ENCODE data around the gene PNPO.

The PNPO gene

DNA sequence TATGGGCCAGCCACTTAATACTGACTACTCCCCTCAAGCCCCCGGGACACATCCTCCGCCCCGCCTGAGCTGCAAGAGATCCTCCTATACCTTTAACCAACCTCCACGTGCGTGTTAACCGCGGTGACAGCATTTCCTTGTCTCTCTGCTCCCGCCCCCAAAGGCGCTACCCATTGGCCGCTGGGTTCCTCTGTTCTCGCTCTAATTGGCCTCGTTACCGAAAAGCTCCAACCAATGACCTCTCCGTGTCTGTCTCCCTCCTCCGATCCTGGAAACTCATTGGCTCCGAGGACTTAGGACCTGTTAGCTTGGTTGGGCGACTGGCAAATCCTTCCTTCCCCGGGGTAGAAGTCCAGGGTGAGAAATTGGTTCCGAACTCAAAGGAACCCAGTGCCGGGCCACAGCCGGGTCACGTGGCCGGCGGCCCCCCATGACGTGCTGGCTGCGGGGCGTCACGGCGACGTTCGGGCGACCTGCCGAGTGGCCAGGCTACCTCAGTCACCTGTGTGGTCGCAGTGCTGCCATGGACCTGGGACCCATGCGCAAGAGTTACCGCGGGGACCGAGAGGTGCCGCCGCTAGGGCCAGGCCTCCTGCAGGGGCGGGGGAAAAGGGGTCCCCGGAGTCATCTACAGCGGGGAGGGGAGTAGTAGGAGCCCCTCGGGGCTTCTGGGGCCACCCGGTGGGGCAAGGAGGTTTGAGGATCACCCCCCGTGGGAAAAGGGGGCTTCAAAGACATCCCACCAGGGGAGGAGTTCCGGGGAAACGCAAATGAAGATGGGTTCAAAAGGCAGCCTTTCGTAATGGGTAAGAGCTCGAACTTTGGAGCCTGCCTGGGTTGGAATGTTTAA lies at the start of gene PNPO:
Gene PNPO (plus strand): TSS at position 326 of the 850 bp plus-strand sequence. CDS start 105 bp downstream, at position 431.
- DNase-seq, result peak; percentile 96 to 99

DNA sequence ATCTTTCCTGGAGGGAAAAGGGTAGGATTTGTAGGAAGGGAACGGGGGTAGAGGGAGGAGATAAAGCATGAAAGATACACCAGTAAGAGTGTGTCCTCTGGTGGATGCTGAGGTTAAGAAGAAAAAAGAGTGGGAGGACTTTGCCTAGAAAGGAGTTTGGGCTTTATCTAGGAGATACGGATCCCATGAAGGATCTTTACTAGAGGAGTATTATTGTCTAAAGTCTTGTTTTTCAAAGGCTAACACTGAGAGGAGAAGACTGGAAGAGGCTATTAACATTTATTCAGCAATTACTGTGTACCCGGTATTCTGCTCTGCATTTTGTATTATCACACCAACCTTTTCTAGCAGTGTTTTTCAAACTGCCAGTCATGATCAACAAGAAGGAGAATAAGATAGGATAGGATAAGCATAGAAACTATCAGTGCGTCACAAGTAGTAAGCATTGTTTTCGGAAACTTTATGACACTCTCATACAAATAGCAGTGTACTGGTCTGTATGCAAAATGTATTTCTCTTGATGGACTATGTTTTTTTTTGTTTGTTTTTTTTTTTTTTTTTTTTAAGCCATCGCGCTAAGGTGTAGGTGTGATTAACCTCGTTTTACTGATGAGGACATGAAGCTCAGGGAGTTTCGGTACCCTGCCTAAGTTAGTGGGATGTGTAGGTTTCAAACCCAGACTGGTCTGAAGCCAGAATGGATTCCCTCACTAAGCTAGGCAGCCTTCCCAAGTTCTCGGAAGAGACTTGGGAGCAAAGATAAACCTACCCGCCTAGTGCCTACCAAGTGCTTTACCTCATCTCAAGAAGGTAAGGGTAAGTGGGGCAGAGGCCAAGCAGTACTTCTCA lies 46.6 kb upstream of the PNPO start:
- DNase-seq, result no peak

DNA sequence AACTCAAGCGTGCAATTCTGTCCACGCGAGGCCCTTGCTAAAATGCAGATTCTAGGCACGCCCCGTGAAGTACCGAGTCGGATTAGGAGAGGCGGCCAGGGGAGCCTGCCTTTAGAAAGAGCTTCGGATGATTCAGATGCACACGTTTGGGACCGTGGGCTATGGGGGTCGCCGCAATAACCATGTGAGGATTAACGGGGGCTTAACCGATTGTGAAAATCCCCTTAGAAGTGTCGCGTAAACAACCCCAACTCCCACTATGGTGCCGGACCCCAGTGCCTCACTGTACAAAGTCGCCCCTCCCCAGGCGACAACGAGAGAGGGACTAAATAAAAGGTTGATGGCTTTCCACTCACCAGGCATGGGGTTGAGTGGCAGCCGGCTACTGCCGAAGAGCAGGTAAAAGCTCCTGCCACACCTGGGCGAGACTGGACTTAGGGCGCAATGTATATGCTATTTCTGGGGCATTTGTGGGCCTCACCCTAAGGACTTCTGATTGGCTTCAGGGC lies 46.0 kb upstream of the PNPO start:
- no peak for DNase-seq

DNA sequence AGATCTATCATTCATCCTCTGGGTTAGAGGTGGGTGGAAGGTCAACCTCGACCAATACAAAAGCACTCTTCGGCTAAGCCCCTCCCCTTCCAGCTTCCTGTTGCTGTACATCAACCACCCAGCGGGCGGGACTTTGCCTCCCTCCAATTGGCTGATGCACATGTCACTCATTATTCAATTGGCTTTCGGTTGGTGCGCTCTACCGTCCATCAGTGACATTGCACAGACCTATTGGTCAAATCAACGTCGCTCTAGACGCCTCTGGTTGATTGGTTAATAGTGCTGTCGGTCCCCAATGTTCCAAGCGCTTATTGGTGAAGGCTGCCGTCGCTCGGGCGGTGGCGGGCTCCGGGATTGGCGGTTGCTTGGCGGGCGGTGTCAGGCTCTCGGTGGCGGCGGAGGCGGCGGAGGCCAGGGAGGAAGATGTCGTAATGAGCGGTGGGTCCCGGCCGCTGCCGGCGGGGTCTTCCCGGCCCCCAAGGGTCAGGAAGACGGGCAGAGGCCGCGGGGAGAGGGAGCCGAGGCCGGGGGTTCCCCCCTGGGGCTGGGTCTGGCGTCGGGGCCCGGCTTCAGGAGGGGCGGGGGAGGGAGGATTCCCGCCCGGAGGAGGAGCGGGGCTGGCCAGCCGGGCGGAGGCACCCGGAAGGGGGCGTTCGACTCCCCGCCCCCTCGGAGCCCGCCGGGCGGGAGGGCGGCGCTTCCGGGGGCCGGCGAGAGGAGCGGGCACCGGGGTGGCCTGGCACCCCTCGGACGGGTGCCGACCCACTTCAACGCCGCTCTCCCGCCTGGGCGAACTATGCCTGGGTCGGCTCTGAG lies 45.3 kb upstream of the PNPO start, which contains the start of gene SP2:
Gene SP2 (plus strand): TSS at position 381 of the 816 bp plus-strand sequence. CDS start 51 bp downstream, at position 432.
- DNase-seq, result peak; percentile 99 to 100

DNA sequence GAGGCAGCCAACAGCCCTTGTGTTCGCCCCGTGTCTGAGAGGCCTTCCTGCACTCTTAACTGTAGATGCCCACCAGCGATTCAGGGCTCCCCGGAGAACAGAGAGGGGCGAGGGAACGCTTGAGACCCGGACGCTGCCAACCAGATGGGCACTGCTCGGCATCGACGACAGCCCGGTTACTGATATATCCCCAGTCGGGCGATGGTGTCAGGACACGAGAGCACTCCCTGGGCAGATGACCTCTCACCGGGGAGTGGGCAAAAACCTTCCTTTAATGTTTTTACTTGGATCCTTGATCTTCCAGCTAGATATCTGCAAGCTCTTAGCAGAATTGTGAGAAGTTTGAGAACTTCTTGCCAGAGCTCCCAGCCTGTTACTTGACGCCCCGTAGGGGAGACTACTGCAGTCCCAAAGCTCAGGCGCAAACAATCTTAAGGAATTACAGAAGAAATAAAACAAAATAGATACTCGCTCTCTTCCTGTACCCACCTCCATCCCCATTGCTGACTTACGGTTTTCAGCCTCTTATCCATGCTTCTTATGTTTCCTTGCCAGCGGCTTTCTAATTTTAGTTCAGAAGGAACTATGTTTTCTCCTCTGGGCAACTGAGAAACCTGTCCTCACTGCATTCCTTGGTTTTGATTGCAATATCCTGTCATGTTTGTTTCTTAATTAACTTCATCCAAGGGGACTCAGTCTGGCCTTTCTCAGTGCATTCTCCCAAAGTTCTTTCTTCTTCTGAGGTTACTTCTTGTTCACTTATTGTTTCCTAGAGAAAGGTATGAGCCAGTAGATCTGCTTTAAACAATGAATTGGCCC lies 44.5 kb upstream of the PNPO start:
- DNase-seq, result no peak

DNA sequence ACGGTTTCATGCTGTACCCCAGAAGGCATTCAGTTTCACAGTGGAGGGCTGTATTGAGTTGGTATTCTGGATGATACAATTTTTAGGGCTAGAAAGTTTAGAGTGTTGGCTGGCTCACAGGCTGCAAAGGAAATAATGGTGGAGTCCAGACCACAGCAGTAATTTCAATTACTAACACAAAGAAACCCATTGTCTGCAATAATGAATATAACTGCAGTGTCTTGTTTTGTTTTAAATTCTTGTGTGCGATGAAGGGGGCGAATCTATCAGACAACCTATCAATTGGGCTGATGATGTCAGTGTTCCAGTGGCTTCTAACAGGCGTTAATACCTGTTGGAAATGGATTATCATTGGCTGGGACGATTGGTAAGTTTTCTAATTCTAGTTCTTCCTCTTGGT lies 43.8 kb upstream of the PNPO start:
- no peak for DNase-seq

DNA sequence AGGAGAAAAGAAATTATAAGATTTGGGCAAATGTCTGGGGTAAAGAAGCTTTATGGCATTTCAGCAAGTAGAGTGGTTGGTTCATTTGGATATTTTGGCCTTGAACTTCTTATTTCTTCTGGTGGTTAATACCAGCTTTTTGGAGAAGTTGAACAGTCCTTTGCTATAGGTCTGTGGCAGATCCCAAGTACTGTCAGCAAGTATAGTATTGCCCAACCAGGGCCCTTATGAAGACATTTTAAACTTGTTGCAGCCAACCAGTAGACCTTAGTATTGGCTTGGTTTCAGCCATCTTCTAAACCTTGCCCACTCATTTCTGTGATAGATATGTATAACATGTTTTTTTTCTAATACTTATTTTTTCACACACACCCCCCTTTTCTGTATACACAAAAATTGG lies 43.1 kb upstream of the PNPO start:
- DNase-seq, result no peak

DNA sequence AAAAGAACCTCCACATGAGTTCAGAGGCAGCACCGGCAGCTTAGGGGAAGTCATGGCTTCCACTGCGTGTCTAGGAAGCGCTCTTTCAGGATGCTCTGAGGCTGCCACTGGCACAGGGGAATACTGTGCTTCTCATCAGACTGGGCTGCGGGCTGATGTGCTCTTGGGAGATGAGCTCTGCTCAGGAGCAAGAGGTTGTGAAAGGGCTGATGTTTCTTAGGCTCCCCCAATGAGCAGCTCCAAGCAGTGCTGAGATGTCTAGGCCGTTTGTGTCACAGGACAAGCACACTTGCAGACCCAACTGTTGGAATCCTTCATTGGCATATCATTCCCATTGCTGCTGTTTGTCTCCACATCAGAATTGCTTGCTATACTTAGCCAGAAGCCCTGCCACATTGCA lies 41.7 kb upstream of the PNPO start:
- DNase-seq, result no peak

DNA sequence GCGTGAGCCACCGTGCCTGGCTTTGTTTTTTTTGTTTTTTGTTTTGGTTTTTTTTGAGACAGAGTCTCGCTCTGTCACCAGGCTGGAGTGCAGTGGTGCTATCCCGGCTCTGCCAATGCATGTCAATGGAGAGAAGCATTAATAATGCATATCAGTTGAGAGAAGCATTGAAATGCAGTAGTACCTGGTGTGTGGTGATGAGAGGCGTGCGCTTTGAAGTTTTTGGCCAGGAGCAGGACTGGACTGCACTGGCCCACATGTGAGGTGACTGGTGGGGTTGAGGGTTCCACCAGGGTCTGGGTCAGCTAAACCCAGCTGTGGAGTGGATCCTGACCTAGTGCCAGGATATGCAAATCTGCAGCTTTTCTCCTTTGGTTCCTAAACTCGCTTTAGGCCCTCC lies 39.9 kb upstream of the PNPO start:
- no peak for DNase-seq

DNA sequence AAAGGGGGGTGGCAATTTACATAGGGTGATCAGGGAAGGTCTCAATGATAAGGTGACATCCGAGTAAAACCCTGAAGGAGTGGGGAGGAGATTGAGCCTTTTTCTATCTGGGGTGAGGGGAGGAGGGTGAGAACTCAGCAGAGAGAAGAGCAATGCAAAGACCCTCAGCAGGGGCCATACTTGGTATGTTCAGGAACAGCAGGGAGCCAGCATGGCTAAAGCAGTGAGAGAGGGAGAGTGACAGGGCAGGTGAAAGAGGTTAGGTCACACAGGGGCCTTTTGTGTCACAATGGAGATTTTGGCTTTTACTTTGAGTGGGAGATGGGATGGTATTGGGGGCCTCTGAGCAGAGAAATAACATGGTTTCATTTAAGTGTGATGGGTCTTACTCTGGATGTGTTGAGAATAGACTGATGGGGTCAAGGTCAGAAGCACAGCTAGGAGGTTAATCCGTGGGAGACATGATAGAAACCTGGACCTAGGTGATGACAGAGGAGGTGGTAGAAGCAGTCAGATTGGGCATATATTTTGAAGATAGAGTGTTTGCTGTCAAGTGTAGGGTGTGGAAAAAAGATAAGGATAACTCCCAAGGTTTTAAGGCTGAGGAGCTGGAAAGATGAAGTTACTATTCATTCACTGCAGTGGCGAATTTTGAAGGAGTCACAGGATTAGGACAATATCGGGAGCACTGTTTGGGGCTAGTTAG lies 39.2 kb upstream of the PNPO start:
- no peak for DNase-seq

DNA sequence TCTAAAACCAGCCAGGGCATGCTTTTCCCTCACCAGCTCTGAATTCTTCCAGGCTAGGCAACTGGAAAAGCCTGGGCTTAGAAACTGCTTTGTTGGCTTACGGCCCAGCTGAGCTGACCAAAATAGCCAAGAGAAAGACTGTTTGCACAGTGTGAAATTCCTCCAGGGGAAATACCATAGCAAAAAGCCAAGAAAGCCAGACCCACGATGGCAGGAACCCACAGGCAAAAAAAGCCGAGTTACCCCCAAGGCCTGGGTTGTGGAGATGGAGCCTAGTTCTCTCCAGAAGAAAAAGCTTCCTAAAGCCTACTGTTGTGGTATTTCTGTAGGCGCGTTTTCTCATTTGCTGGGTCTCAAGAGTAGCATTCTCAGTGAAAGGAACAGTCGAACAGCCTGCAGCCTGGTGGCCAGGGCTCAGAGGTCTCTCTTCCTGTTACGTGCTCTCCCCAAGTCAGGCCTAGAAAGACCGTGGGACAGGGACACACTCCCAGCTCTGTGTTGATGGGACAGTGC lies 36.1 kb upstream of the PNPO start:
- DNase-seq, result no peak

DNA sequence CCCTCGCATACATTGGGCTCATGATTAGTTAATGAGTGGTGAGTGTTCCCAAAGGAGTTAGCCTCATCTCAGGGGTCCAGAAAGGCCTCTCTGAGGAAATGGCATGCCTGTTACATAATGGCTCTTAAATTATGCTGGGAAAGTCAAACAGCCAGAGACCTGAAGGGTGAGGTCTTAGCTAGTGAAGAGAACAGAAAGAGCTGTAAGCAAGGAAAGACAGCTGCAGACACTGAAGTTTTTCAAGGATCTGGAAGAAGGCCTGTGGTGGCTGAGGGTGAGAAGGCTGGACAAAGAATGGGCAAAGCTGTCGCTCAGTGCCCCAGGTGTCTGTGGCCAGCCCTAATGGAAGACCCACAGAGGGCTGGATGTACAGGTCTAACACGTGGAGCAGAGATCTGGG lies 34.9 kb upstream of the PNPO start:
- no peak for DNase-seq

DNA sequence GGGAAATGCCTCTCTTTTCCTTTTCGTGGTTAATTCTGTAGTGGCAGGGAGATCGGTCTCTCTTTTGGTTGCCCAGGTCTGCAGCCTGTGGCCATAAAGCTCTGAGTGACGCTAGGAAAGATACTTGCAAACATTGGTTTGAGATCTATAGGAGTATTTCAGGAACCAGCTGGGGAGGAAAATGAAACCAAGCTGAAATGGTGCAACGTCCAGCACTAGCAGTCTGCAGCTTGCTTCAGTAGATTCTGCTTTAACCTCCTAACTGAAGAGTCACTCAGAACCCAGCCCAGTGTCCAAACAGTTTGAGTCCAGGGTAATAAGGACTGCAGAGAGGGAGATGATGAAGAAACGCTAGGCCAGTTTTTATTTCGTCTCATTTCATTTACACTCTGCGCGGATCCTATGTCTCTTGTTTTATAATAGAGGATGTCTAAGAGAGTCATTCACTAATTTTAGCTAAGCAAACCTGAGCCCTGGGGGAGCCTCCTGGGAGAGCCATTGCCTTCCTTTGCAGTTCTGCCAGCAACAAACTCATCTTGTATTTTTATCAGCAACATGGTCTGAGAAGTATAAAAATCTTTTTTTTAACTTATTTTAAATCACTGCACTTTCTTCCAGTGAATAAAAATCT lies 33.3 kb upstream of the PNPO start:
- DNase-seq, result no peak

DNA sequence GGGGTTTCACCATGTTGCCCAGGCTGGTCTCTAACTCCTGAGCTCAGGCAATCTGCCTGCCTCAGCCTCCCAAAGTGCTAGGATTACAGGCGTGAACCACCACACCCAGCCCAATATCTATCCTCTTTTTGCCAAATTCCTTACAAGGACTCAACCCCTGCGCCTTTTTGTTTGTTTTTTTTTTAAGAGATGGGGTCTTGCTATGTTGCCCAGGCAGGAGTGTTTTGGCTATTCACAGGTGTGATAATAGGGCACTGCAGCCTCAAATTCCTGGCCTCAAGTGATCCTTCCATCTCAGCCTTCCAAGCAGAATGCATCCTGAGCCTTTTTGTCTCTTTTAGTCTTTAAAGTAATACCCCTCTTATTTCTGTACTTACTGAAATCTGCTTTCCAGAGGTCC lies 28.3 kb upstream of the PNPO start:
- DNase-seq, result no peak

DNA sequence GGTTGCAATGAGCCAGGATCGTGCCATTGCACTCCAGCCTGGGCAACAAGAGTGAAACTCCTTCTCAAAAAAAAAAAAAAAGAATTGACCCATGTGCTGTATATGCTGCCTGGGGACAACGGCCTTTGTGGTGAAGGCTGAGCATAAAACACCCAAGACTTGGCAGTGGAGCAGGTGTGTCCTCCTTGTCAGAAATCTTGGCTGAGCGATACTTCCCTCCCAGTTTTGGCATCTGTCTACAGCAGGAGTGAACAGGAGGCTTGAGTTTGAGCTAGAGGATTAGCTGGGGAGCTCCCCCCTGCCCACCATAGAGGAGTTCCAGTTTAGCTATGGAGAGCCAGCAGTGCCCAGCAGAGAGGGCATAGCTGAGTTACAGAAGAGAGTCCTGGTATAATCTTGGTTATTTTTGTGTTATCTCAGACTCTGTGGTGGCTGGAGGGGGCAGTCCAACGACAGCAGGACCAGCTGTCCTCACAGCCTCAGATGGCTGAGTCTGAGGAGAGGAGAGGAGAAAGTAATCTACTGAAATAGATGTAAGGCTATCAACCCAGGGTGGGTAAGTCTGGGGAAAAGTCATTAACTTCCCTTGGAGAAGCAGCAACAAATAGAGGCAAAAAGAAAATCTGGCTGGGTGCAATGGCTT lies 26.9 kb upstream of the PNPO start:
- DNase-seq, result no peak

DNA sequence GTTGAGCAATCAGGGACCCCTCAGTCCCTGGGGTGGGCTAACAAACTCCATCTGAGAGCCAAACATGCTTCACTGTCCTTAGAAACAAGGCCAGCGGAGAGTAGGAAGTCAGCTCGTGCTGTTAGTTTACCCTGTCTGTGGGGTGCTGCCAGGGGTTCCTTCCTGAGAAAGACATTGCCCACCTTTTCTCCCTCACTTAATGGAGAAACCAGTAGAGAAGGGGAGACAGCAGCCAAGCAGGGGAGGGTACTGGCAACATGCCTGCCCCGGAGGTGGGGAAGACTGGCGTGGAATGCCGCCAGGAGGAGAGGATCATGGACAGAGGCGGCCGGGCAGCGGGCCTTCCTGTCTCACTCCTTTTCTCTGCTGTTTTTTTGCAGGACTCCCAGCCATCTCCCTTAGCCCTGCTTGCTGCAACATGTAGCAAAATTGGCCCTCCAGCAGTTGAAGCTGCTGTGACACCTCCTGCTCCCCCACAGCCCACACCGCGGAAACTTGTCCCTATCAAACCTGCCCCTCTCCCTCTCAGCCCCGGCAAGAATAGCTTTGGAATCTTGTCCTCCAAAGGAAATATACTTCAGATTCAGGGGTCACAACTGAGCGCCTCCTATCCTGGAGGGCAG lies 25.5 kb upstream of the PNPO start:
- DNase-seq, result no peak

DNA sequence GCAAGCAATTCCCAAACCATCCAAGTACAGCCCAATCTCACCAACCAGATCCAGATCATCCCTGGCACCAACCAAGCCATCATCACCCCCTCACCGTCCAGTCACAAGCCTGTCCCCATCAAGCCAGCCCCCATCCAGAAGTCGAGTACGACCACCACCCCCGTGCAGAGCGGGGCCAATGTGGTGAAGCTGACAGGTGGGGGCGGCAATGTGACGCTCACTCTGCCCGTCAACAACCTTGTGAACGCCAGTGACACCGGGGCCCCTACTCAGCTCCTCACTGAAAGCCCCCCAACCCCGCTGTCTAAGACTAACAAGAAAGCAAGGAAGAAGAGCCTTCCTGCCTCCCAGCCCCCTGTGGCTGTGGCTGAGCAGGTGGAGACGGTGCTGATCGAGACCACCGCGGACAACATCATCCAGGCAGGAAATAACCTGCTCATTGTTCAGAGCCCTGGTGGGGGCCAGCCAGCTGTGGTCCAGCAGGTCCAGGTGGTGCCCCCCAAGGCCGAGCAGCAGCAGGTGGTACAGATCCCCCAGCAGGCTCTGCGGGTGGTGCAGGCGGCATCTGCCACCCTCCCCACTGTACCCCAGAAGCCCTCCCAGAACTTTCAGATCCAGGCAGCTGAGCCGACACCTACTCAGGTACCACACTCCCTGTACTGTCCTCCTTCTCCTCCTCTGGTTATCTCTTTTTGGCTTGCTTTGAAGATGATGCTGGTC lies 24.7 kb upstream of the PNPO start:
- DNase-seq, result no peak

DNA sequence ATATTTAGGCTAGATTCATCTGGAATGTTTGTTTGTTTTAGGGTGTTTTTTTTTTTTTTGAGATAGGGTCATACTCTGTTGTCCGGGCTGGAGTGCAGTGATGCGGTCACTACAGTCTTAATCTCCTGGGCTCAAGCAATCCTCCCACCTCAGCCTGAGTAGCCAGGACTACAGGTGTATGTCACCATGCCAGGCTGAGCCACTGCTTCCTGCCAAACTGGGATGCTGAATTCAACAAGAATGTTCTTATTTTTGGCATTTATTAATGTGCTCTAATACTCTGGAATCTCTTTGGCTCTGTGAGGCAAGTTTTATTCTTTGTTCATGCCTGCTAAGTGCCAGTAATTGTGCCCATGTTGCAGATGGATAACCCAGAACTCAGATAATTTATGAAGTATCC lies 23.8 kb upstream of the PNPO start:
- no peak for DNase-seq

DNA sequence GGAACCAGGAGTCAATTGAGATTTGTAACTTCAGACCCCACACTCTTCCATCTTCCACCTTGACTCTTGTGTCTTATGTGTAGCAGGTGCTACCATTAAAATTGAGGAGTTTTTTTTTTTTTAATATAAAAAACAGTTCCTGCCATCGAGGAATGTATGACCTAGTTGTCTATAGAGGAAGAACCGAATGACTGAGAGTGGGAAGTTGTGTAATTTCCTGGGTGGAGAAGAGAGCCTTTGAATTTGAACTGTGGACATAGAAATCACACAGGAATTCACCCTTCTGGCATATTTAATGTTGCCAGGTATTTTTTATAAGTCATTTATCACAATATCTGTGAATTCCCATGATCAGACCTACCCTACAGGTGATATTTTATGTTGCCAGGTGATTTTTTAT lies 23.4 kb upstream of the PNPO start:
- peak in 1 of 2 experiments; percentile 7 for DNase-seq
